ENCODE measurements around the gene ZFAND3. TPM values are rescaled to one million over a fixed set of nuclear protein-coding genes. Genes with fewer than 3 reads are reported as not detected.

The ZFAND3 gene
- polyA plus RNA-seq, 1 of the 3 experiments (the other 2 are of a cell fraction): 16.7 TPM

DNA sequence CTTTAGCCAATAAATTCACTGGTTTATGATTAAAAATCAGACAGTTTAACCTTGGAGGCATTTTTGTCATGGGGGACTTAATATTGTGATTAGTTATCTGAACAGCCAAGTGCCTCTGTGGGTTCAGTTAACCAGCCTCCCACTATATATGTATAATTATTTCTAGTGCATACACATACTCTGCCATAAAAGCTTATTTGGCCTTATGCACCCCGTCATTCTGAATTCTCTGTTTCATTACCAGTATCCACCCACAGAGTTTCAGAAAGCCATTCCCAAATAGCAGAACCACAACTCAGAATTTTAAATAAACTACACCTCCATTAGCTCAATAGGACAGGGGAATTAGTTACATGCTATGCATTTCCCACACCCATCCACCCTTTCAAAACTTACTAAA, 279.7 kb downstream of the ZFAND3 start:
- DNase-seq: no peak
- Histone ChIP-seq H3K36me3 (replicated peaks in 1 of 2; ENCODE audit: control insufficient read depth in 1 of 2, insufficient read depth in 2 of 2, low read length in 1 of 2) (peaks cover 0 to 9% of the 10 kb centered on the region in 2 experiments), H3K4me1 (ENCODE audit: control insufficient read depth in 1 of 2, insufficient read depth in 2 of 2, low read depth in 1 of 2, low read length in 1 of 2) (peaks cover 6 to 7% of the 10 kb centered on the region in 2 experiments; a peak in 3 of 4 replicates), H3K27ac (ENCODE audit: low read depth in 2 of 2, low read length in 1 of 2) (no peak overlapping the region), H3F3A (replicated peaks; ENCODE audit: insufficient read depth) (peaks cover 6% of the 10 kb centered on the region), H3K4me3 (ENCODE audit: low read depth in 2 of 2, low read length in 1 of 2) (no peak overlapping the region), H3K79me2 (ENCODE audit: insufficient read depth) (peaks cover 41% of the 10 kb centered on the region), H3K4me2 (no peak overlapping the region), H3K9ac (no peak overlapping the region), H3K9me2 (no peaks in the 10 kb centered on the region), H4K20me1 (ENCODE audit: insufficient read depth) (peaks cover 20% of the 10 kb centered on the region; the same call in 1 of the 2 replicates), H3K9me3 (no peaks in the 10 kb centered on the region), H3K27me3 (ENCODE audit: insufficient read depth) (no peaks in the 10 kb centered on the region), H2AFZ (ENCODE audit: low read depth) (no peak overlapping the region)
- TF ChIP-seq EZH2phosphoT487 (IDR thresholded peaks at IDR 0.05; ENCODE audit: borderline replicate concordance, low read depth): no peak
- TF ChIP-seq POLR2AphosphoS5 (IDR thresholded peaks at IDR 0.05; ENCODE audit: low read depth, low read length): no peak
- no peak for TF ChIP-seq RAD21 (IDR thresholded peaks at IDR 0.05; ENCODE audit: low read length)
- no peak for TF ChIP-seq TCF12 (IDR thresholded peaks at IDR 0.05)
- TF ChIP-seq, protein P1, sequence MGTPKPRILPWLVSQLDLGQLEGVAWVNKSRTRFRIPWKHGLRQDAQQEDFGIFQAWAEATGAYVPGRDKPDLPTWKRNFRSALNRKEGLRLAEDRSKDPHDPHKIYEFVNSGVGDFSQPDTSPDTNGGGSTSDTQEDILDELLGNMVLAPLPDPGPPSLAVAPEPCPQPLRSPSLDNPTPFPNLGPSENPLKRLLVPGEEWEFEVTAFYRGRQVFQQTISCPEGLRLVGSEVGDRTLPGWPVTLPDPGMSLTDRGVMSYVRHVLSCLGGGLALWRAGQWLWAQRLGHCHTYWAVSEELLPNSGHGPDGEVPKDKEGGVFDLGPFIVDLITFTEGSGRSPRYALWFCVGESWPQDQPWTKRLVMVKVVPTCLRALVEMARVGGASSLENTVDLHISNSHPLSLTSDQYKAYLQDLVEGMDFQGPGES (IDR thresholded peaks at IDR 0.05; ENCODE audit: low read depth, low read length): no peak
- TF ChIP-seq GATA2 (CRISPR knock-in tag; IDR thresholded peaks at IDR 0.05): no peak
- no peak for TF ChIP-seq NFIC (IDR thresholded peaks at IDR 0.05; ENCODE audit: borderline replicate concordance)
- no peak for TF ChIP-seq SIN3A (IDR thresholded peaks at IDR 0.05; ENCODE audit: borderline replicate concordance, low read depth, low read length)
- no peak for TF ChIP-seq RCOR1 (IDR thresholded peaks at IDR 0.05; ENCODE audit: low read length)
- TF ChIP-seq, protein P2, sequence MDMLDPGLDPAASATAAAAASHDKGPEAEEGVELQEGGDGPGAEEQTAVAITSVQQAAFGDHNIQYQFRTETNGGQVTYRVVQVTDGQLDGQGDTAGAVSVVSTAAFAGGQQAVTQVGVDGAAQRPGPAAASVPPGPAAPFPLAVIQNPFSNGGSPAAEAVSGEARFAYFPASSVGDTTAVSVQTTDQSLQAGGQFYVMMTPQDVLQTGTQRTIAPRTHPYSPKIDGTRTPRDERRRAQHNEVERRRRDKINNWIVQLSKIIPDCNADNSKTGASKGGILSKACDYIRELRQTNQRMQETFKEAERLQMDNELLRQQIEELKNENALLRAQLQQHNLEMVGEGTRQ (IDR thresholded peaks at IDR 0.05; ENCODE audit: borderline replicate concordance, low read depth, low read length): no peak
- no peak for TF ChIP-seq ELF1 (IDR thresholded peaks at IDR 0.05)
- ChIA-PET CTCF (no interaction called here), POLR2A (no interaction called here)
- 95% methylated on average over 1 of the region's 1 CpG for WGBS (ENCODE audit: low lambda C conversion rate)

DNA sequence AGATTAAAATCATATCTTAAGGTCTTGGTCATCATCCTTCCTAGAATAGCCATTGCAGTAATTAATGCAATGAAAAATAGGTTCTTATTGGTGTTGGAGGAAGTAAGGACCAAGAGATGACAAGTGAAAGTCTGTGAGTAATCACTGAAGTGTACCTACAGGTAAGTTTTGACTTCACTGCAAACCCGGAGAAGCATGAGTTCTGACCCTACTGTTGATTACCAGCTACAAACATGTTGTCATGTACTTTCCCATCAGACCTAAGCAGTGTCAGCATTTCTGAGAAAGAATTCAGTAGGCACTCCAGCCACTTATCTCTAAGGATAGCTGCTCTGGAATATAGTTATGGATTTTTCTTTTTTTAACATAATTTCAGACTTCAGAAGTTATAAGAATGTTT, 280.9 kb downstream of the ZFAND3 start:
- no peak overlapping the region for H3K9ac ChIP-seq
- peaks cover 0 to 9% of the 10 kb centered on the region in 2 experiments for H3K36me3 ChIP-seq (replicated peaks in 1 of 2; ENCODE audit: control insufficient read depth in 1 of 2, insufficient read depth in 2 of 2, low read length in 1 of 2)
- H3K4me2 ChIP-seq: no peak overlapping the region
- H4K20me1 ChIP-seq (ENCODE audit: insufficient read depth): peaks cover 24% of the 10 kb centered on the region
- H3K27ac ChIP-seq (ENCODE audit: low read depth in 2 of 2, low read length in 1 of 2): no peak overlapping the region
- H3K27me3 ChIP-seq (ENCODE audit: insufficient read depth): no peaks in the 10 kb centered on the region
- ChIA-PET POLR2A (no interaction called here), CTCF (interaction anchor here (1.0 to 2.3 kb wide), 2 partner anchors 10 to 394 kb away, joined by 3 to 9 read pairs; no protein-coding TSS in a partner anchor)
- no peaks in the 10 kb centered on the region for H3K9me2 ChIP-seq
- 100% methylated on average over 1 of the region's 1 CpG for WGBS (ENCODE audit: low lambda C conversion rate)
- peaks cover 46% of the 10 kb centered on the region for H3K79me2 ChIP-seq (ENCODE audit: insufficient read depth)
- H3F3A ChIP-seq (replicated peaks; ENCODE audit: insufficient read depth): no peaks in the 10 kb centered on the region
- DNase-seq: no peak
- no peak overlapping the region for H2AFZ ChIP-seq (ENCODE audit: low read depth)
- H3K4me3 ChIP-seq (ENCODE audit: low read depth in 2 of 2, low read length in 1 of 2): no peak overlapping the region
- H3K4me1 ChIP-seq (ENCODE audit: control insufficient read depth in 1 of 2, insufficient read depth in 2 of 2, low read depth in 1 of 2, low read length in 1 of 2): peaks cover 0 to 8% of the 10 kb centered on the region in 2 experiments; a peak in 3 of 4 replicates
- H3K9me3 ChIP-seq: no peaks in the 10 kb centered on the region
- no peak for TF ChIP-seq EZH2phosphoT487 (IDR thresholded peaks at IDR 0.05; ENCODE audit: borderline replicate concordance, low read depth)
- TF ChIP-seq RCOR1 (IDR thresholded peaks at IDR 0.05; ENCODE audit: low read length): no peak
- no peak for TF ChIP-seq EP300 (IDR thresholded peaks at IDR 0.05; ENCODE audit: borderline replicate concordance in 1 of 2, low read depth in 1 of 2, low read length in 1 of 2)
- TF ChIP-seq RXRA (IDR thresholded peaks at IDR 0.05; ENCODE audit: borderline replicate concordance, low read depth): no peak
- TF ChIP-seq, protein P3, sequence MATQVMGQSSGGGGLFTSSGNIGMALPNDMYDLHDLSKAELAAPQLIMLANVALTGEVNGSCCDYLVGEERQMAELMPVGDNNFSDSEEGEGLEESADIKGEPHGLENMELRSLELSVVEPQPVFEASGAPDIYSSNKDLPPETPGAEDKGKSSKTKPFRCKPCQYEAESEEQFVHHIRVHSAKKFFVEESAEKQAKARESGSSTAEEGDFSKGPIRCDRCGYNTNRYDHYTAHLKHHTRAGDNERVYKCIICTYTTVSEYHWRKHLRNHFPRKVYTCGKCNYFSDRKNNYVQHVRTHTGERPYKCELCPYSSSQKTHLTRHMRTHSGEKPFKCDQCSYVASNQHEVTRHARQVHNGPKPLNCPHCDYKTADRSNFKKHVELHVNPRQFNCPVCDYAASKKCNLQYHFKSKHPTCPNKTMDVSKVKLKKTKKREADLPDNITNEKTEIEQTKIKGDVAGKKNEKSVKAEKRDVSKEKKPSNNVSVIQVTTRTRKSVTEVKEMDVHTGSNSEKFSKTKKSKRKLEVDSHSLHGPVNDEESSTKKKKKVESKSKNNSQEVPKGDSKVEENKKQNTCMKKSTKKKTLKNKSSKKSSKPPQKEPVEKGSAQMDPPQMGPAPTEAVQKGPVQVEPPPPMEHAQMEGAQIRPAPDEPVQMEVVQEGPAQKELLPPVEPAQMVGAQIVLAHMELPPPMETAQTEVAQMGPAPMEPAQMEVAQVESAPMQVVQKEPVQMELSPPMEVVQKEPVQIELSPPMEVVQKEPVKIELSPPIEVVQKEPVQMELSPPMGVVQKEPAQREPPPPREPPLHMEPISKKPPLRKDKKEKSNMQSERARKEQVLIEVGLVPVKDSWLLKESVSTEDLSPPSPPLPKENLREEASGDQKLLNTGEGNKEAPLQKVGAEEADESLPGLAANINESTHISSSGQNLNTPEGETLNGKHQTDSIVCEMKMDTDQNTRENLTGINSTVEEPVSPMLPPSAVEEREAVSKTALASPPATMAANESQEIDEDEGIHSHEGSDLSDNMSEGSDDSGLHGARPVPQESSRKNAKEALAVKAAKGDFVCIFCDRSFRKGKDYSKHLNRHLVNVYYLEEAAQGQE (IDR thresholded peaks at IDR 0.05; ENCODE audit: low read depth, low read length): no peak
- TF ChIP-seq, protein P4, sequence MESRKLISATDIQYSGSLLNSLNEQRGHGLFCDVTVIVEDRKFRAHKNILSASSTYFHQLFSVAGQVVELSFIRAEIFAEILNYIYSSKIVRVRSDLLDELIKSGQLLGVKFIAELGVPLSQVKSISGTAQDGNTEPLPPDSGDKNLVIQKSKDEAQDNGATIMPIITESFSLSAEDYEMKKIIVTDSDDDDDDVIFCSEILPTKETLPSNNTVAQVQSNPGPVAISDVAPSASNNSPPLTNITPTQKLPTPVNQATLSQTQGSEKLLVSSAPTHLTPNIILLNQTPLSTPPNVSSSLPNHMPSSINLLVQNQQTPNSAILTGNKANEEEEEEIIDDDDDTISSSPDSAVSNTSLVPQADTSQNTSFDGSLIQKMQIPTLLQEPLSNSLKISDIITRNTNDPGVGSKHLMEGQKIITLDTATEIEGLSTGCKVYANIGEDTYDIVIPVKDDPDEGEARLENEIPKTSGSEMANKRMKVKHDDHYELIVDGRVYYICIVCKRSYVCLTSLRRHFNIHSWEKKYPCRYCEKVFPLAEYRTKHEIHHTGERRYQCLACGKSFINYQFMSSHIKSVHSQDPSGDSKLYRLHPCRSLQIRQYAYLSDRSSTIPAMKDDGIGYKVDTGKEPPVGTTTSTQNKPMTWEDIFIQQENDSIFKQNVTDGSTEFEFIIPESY (IDR thresholded peaks at IDR 0.05; ENCODE audit: borderline replicate concordance, low read depth): no peak
- TF ChIP-seq MXI1 (IDR thresholded peaks at IDR 0.05; ENCODE audit: low read depth, low read length): no peak
- no peak for TF ChIP-seq CHD2 (IDR thresholded peaks at IDR 0.05; ENCODE audit: low read length, partially characterized antibody)
- no peak for TF ChIP-seq FOXJ3 (CRISPR knock-in tag; IDR thresholded peaks at IDR 0.05)
- no peak for TF ChIP-seq GABPA (IDR thresholded peaks at IDR 0.05; ENCODE audit: low read depth)
- no peak for TF ChIP-seq FOSL2 (IDR thresholded peaks at IDR 0.05; ENCODE audit: borderline replicate concordance, low read depth)
- TF ChIP-seq POLR2AphosphoS5 (IDR thresholded peaks at IDR 0.05; ENCODE audit: low read depth, low read length): no peak

Data from SK-N-SH (cell line).